SU-DHL-6 (cell line): ENCODE results near the gene ZNF316.

Experiments used
- CTCF ChIP-seq: fragments of 200-600 bp; sonication (generic); IDR thresholded peaks from one replicate; pipeline ENCODE4 v1.5.1; 2017; ENCODE audit warnings: antibody characterized with exemption, mild to moderate bottlenecking, low read length, moderate library complexity; ENCODE audit not compliant: insufficient read depth, poor library complexity, severe bottlenecking
- EZH2phosphoT487 ChIP-seq: fragments of 200-600 bp; sonication (generic), shearing (Covaris generic); conservative IDR thresholded peaks from 2 replicates; pipeline ENCODE4 v1.6.1; 2018; ENCODE audit warnings: mild to moderate bottlenecking, antibody characterized with exemption, low read length, moderate library complexity, mixed read lengths

- TF ChIP-seq CTCF (no peak), EZH2phosphoT487 (no peak)
Measured at GRCh38 chr7:6616854-6617643, 20.1 kb upstream of the ZNF316 start.
